HG02973 (cell line): Measurements from ENCODE around the gene ZNF407.

ENCODE experiments used
- ATAC-seq: cut with Tn5 transposase; IDR thresholded peaks from one replicate; pipeline ENCODE4 v1.9.1; 2021; ENCODE audit warnings: moderate library complexity; ENCODE audit not compliant: unreplicated experiment

The ZNF407 gene

GRCh38 chr18:75037689-75037955 lies 440.0 kb downstream of the ZNF407 start:
- no peak for ATAC-seq

GRCh38 chr18:75041586-75041985 lies 443.9 kb downstream of the ZNF407 start:
- no peak for ATAC-seq

DNA sequence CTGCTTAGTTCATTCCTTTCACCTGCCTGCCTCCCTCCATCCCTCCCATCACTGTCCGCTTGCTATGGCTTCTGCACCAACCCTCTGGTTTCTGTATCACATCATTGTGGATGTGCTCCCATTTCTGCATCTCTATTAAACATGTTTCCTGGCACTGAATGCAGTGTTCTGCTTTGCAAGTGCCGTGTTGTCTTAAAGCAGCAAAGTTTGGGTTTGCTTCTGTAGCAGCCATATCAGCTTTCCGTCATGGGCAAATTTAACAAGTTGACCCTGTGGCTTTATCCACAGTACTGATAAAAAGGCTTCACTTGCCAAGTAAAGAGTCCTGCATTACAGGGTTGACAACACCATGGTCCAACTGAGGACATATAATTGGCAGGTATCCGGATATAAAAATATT lies 445.8 kb downstream of the ZNF407 start:
- ATAC-seq: no peak

DNA sequence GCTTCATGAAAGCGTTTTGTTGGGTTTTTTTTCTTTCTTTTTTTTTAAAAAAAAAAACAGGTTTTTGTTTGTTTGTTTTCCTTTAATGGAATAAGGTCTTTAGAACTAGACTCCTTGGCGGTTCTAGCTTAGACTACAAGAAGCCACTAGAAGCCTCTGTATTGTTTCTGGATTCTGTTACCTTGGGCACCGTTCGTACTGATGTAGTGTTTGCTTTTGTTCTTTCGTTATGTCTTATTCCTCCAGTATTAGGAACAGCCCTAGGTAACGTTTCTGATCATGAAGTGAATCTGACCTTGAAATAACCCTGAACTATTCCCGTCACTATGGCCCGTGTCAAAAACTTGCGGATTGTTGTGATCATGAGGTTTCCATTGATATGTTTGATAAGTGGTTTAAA lies 446.6 kb downstream of the ZNF407 start:
- no peak for ATAC-seq

- ATAC-seq: no peak
These were observed 447.1 kb downstream of the ZNF407 start for GRCh38 chr18:75044791-75045190.

DNA sequence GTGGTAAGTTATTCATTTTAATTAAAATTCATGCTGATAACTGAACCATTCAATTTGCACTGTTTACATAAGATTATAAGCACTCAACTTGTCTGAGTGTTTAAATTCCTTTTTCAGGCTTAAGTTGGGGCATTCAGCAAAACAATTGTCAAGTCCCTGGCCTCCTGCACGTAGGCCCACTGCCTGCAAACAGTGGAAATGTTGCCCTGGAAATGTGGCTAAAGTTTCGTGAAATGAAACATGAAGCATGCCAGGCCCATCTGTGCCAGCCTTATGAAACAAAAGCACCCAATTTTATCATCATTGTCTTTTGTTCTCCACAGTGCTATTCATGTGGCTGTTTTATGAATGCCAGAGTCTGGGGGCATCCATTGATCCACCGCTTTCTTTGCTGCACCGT lies 447.6 kb downstream of the ZNF407 start:
- ATAC-seq: no peak

GRCh38 chr18:75047240-75047961 lies 449.7 kb downstream of the ZNF407 start:
- no peak for ATAC-seq

DNA sequence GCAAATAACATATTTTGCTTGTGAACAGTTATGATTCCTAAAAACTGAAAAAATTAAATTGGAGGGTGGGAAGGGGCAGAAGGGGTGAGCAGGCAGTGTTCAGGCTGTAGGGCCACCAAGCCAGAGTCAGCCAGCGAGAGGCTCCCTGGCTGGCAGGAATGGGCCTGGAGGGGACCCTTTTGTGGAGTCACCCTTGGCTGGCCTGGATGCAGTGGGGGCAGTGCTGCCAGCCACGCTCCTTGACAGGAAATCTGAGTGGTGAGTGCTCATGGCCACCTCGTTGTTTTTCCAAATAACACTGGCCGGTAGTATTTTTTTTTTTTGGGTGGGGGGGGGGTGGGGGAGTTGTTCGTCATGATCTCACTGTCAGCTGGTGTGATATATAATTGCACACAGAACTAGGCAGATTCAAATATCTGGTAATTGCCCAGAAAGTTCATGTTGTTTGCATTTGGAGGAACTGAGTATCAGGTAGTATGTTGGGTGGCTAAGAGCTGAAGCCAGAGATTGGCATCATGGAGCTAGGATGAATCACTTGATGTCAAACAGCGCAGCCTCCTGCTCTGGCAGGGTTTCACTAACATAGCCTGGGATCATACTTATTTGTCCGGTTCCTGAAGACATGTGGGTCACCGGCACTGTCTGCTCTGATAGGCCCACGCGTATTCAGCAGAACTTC lies 451.2 kb downstream of the ZNF407 start:
- ATAC-seq: no peak

DNA sequence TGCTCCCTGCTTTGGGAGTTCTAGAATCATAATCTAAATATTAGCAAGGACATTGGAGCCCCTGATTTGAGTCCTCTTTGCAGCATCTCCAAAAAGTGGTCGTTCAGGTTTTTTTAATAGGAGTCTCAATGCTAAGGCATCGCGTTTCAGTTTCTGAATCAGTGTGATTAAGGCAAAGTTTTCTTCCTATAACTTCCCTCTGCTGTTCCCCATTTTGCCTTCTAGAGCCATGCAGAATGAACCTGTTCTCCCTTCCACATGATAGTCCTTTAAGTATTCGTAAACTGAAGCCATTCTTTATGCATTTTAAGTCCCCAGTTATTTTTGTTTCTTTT lies 451.8 kb downstream of the ZNF407 start:
- no peak for ATAC-seq

GRCh38 chr18:75051757-75052156 lies 454.1 kb downstream of the ZNF407 start:
- ATAC-seq: no peak

DNA sequence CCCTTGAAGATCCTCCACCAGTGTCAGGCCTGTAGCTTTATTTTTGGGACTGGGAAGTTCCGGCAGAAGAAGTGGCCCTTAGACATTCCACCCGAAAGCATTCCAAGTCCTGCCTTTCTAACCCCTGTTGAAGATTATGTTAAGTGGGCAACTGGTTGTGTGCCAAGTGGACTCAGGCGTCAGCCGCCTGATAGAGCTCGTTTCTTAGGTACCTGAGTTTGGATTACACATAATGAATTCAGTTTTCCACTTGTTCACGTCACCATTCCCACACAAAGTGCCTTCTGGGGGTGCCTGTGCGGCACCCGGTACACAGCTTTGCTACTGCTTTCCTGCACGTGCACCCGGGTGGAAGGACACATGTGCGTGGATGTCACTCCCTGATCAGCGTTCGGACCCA lies 454.8 kb downstream of the ZNF407 start:
- no peak for ATAC-seq

GRCh38 chr18:75053028-75053629 lies 455.5 kb downstream of the ZNF407 start:
- no peak for ATAC-seq

DNA sequence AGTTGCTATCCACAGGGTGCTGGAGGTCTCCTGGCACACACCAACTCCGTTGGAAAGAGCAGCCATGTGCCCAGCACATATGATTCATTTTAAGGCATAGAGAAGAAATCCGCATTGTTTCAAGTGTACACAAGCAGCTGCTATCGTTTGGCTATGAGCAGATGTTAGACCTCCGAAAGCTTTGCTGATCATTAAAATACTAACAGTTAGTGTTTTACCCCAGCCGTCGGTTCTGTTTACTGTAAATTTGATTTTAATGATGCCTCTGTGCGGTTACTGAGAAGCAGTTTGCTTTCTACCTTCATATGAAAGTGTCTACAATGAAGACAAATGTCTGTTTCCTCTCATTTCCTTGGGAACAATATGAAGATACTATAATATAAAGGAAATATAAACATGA lies 456.4 kb downstream of the ZNF407 start:
- ATAC-seq: no peak

DNA sequence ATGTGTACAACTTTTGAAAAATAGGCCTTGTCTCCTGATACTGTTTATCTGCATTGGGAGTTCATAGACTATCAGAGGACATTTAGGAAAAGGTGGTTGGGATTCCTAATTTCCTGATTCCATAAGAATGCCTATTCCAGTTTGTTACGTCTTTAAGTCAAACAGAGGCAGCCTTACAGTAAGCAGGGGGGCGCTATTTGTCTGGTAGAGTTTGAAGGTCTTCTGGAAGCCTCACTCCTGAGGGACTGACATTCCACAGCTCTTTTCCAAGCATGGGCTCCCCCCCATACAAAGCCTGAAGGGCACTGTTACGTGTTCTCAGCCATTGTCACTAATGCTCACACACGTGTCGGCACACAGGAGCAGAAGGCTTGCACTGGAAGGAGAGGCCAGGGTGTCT lies 456.9 kb downstream of the ZNF407 start:
- ATAC-seq: no peak

DNA sequence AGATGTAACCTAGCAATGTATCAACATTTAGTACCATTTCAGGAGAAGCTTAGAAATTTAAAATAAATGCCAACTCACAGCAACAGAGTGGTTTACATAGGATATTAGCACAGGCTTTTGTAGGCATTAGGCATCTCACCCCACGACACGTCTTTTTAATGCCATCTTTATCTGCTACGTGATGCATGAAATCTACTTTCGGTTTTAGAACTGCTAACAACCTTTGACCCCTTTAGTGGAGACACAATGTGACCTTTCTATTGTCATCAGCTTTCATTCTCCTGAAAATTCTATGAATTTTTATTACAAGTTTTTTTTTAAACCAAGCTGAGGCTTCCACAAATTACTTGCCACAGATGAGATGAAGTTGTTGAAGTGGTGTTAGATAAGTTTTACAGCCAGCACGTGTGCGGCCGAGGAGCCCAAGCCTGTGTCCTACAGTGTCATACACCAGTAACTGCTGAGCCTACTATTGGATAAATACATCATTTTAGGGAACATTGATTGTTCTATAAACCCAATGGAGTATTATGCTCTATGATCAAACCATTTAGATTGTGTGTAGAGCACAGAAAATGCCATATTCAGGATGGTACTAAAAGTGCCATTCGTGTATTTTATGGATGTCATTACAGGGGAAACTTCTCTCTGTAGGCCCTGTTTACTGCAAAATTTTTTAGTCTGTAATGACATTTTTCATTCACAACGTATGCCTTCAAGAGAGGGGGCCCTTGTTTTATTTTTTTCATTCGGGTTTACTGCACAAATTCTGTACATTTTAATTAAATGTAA lies 459.7 kb downstream of the ZNF407 start:
- no peak for ATAC-seq

DNA sequence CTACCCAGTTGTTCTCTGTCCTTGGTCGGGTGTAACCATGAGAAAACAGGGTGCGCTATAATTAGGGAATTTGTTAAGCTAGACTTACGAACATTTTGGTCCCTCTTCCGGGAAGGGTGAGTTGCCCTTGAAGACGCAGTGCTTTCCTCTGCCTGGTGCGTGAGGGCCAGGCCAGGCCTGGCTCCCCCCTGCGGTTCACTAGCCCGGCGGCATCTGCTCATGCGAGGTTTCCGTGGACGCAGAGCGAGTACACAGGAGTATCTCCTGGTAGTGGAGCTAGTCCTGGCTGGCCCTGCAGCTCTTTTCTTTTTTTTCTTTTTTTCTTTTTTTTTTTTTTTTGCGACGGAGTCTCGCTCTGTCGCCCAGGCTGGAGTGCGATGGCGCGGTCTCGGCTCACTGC lies 462.5 kb downstream of the ZNF407 start:
- ATAC-seq: no peak

DNA sequence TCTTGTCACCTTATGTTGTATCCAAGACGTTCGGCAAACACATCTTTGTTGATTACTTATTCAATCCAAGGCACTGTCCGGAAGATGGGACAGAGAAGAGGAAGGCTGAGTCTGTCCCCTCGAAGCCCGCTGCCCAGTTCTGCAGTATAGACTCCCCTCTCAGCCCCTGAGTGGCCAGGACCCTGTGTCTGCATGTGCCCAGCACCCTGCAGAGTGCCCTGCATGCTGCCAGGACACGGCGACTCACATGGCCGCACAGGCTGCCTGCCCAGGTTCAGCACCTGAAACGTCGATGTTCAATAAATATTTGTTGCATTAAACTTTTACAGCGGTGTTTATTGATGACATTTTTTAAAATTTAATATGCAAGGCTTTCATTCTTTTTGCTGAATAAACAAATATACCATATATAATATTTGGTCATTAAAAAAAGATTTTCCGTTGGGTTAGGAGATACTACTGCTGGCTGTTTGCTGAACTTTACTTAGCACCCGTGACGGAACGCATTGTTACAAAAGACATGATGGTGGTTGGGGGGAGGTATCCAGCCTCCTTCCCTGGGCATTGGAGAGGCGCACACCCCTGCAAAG lies 464.7 kb downstream of the ZNF407 start:
- ATAC-seq: no peak

GRCh38 chr18:75063196-75063595 lies 465.5 kb downstream of the ZNF407 start:
- no peak for ATAC-seq

GRCh38 chr18:75063615-75064512 lies 466.2 kb downstream of the ZNF407 start:
- no peak for ATAC-seq

- no peak for ATAC-seq
These were observed 466.8 kb downstream of the ZNF407 start for GRCh38 chr18:75064513-75064905.
